Natural killer cell (primary cell): ENCODE data around the gene ELAVL2. TPM values are rescaled to one million over a fixed set of nuclear protein-coding genes. Genes with fewer than 3 reads are reported as not detected.

ENCODE experiments used
- ATAC-seq, 3 donors: fragments of 150-1000 bp in 2 of 3; fragments of 200-7000 bp in 1 of 3; cut with Tn5 transposase; 1 replicate in 1 of 3; 2 replicates in 2 of 3; pipeline ENCODE4 v1.10.0; 2021; ENCODE audit warnings: mild to moderate bottlenecking in 2 of 3, moderate library complexity in 2 of 3
- DNase-seq, 2 donors: peaks; one replicate each; pipeline versions ENCODE4 v3.0.0 to v3.0.0-alpha.2; 2013 to 2021; ENCODE audit warnings: mixed read lengths in 1 of 2
- H3K27ac ChIP-seq: one replicate; pipeline ENCODE4 v1.5.1; 2013; ENCODE audit warnings: mild to moderate bottlenecking, low read length
- H3K27me3 ChIP-seq: one replicate; pipeline ENCODE4 v1.6.1; 2013; ENCODE audit warnings: low read length; ENCODE audit not compliant: control insufficient read depth, insufficient read depth
- H3K36me3 ChIP-seq: one replicate; pipeline ENCODE4 v1.6.1; 2013; ENCODE audit warnings: low read length; ENCODE audit not compliant: control insufficient read depth, insufficient read depth
- H3K4me1 ChIP-seq: one replicate; pipeline ENCODE4 v1.6.1; 2013; ENCODE audit warnings: low read length; ENCODE audit not compliant: control insufficient read depth, insufficient read depth
- H3K4me3 ChIP-seq: one replicate; pipeline ENCODE4 v1.5.1; 2013; ENCODE audit warnings: low read length
- H3K9me3 ChIP-seq: one replicate; pipeline ENCODE4 v1.6.1; 2013; ENCODE audit warnings: low read length; ENCODE audit not compliant: control insufficient read depth, insufficient read depth
- H3K27ac Mint-ChIP-seq, 2 donors: one replicate each; pipeline ENCODE4 v1.8.0; 2022; ENCODE audit warnings: mild to moderate bottlenecking in 2 of 2, mixed read lengths in 2 of 2, moderate library complexity in 1 of 2
- H3K27me3 Mint-ChIP-seq, 2 donors: one replicate each; pipeline ENCODE4 v1.8.0; 2022; ENCODE audit warnings: low read depth in 2 of 2, mixed read lengths in 2 of 2
- H3K36me3 Mint-ChIP-seq: one replicate; pipeline ENCODE4 v1.8.0; 2022; ENCODE audit warnings: mixed read lengths
- H3K4me1 Mint-ChIP-seq, 2 donors: one replicate each; pipeline ENCODE4 v1.8.0; 2022; ENCODE audit warnings: mixed read lengths in 2 of 2
- H3K4me3 Mint-ChIP-seq: one replicate; pipeline ENCODE4 v1.8.0; 2022; ENCODE audit warnings: mild to moderate bottlenecking, moderate library complexity, mixed read lengths
- H3K9me3 Mint-ChIP-seq, 2 donors: one replicate each; pipeline ENCODE4 v1.8.0; 2022; ENCODE audit warnings: mixed read lengths in 2 of 2
- CTCF ChIP-seq: fragments of 200-600 bp; IDR thresholded peaks from one replicate; pipeline ENCODE4 v1.8.0; 2022; ENCODE audit warnings: antibody characterized with exemption
- WGBS: methylation state at CpG from one replicate; pipeline ENCODE4 v1.1.7; 2013; ENCODE audit warnings: missing lambda C conversion rate; ENCODE audit not compliant: insufficient coverage; 5-methylcytosine and 5-hydroxymethylcytosine counted together
- intact Hi-C: fragments of 100-400 bp; cut with micrococcal nuclease; formaldehyde crosslinking; loops from one replicate; pipeline ENCODE4 v1.14.2; 2022
- total RNA-seq, 4 donors: library from RNA; stranded (reverse); fragments of 120-200 nt in 1 of 4; gene quantifications; one replicate each; pipeline versions ENCODE4 v1.2.3 to v1.2.4, GENCODE V29; 2013 to 2022

ELAVL2 gene
- total RNA-seq, 3 donors from 2014 or later (not counting 1 experiment from before 2014, with no cell fraction given) = not detected

DNA sequence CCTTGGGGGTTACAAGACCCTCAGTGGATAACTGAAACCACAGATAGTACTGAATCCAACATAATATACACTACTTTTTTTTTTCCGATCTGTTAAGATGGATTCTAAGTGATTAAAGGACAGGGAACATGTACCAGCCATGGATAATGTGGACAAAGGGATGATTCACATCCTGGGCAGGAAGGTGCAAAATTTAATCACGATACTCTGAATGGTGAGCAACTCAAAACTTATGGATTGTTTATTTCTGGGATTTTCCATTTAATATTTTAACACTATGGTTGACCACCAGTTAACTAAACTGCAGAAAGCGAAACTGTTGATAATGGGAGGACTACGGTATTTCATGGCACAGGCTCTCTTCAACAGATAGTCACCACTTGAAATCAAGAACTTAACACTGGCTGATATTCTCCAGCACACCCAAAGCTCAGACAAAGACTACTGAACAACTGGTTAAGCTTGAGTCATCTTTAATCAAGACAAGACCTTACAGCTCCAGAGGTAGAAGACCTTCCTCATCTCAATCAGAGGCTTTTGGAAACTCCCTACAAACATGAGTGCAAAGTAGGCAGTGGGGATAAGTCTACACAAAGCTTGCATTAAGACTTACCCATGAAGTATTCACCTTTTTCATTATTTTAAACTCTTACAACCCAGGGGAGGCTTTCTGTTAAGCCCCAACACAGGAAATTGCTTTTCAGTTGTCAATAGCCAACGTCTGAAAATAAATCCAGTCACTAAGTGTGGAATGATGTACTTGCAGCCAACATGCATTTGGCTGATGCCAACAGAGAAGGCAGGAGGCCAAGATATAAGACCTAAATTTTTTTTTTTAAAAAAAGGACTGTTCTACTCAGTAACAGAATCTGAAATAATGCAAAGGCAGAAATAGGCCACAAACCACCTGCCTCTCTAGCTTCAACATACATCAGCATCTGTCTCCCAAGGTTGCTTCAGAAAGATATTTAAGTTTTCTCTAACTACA is 78.7 kb downstream of the ELAVL2 start:
- peaks cover 13 to 18% of the 10 kb centered on the region in 2 donors for H3K9me3 Mint-ChIP-seq
- H3K9me3 ChIP-seq = no peaks in the 10 kb centered on the region
- H3K27me3 ChIP-seq = no peaks in the 10 kb centered on the region
- no peak overlapping the region for H3K27ac Mint-ChIP-seq
- no peaks in the 10 kb centered on the region for H3K4me1 Mint-ChIP-seq
- H3K27ac ChIP-seq = no peak overlapping the region
- H3K4me1 ChIP-seq = no peaks in the 10 kb centered on the region
- DNase-seq (no peak), ATAC-seq (no peak)
- no peaks in the 10 kb centered on the region for H3K36me3 Mint-ChIP-seq
- H3K27me3 Mint-ChIP-seq = no peaks in the 10 kb centered on the region
- WGBS = 84% methylated on average over 5 of the region's 5 CpGs
- no peak for TF ChIP-seq CTCF
- H3K4me3 Mint-ChIP-seq = no peak overlapping the region
- H3K36me3 ChIP-seq = no peaks in the 10 kb centered on the region
- H3K4me3 ChIP-seq = no peak overlapping the region
- intact Hi-C loops = no loop called here

DNA sequence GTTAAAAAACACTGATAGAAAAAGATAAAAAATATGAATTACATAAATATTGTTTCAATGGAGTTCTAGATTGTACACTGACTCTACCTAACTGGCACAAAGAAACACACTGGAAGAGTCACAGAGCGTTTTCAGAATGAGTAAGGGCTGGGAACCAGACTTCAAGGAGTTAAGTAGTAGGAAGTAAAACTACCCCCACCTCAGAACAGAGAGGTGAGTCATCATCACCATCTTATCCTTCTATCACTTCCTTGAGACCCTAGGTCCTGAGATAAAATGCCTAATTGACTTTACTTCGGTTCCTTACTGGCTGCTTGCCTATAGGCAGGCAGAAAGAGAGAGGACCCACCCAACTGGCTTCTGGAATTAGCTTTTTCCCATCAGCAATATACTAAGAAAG is 79.7 kb downstream of the ELAVL2 start:
- no peaks in the 10 kb centered on the region for H3K4me1 Mint-ChIP-seq
- 30% methylated on average over 1 of the region's 2 CpGs for WGBS
- ATAC-seq (no peak), DNase-seq (no peak)
- H3K4me1 ChIP-seq = no peaks in the 10 kb centered on the region
- no peaks in the 10 kb centered on the region for H3K27me3 ChIP-seq
- H3K4me3 Mint-ChIP-seq = no peak overlapping the region
- no peaks in the 10 kb centered on the region for H3K27me3 Mint-ChIP-seq
- intact Hi-C loops = no loop called here
- H3K9me3 Mint-ChIP-seq = peaks cover 11 to 23% of the 10 kb centered on the region in 2 donors
- no peaks in the 10 kb centered on the region for H3K36me3 Mint-ChIP-seq
- no peak overlapping the region for H3K27ac ChIP-seq
- TF ChIP-seq CTCF = no peak
- H3K4me3 ChIP-seq = no peak overlapping the region
- H3K9me3 ChIP-seq = no peaks in the 10 kb centered on the region
- no peaks in the 10 kb centered on the region for H3K36me3 ChIP-seq
- H3K27ac Mint-ChIP-seq = no peak overlapping the region

GRCh38 chr9:23743036-23743435 is 83.0 kb downstream of the ELAVL2 start:
- H3K9me3 ChIP-seq = no peaks in the 10 kb centered on the region
- no peaks in the 10 kb centered on the region for H3K4me1 ChIP-seq
- no peak overlapping the region for H3K27ac Mint-ChIP-seq
- no peaks in the 10 kb centered on the region for H3K27me3 ChIP-seq
- no peaks in the 10 kb centered on the region for H3K36me3 ChIP-seq
- H3K27ac ChIP-seq = no peak overlapping the region
- DNase-seq (no peak), ATAC-seq (no peak)
- intact Hi-C loops = no loop called here
- H3K9me3 Mint-ChIP-seq = peaks cover 15 to 17% of the 10 kb centered on the region in 2 donors
- H3K27me3 Mint-ChIP-seq = no peaks in the 10 kb centered on the region
- no peak overlapping the region for H3K4me3 Mint-ChIP-seq
- no peak overlapping the region for H3K4me3 ChIP-seq
- no peaks in the 10 kb centered on the region for H3K4me1 Mint-ChIP-seq
- H3K36me3 Mint-ChIP-seq = no peaks in the 10 kb centered on the region
- WGBS = 90% methylated on average over 3 of the region's 3 CpGs
- TF ChIP-seq CTCF = no peak
